Small intestine (tissue), 7 donors: ENCODE measurements around the gene HMGB1. TPM values are rescaled to one million over a fixed set of nuclear protein-coding genes. Genes with fewer than 3 reads are reported as not detected.
"Not testable (repeated sequence)": the region's sequence is repeated elsewhere in the genome, so short reads cannot be mapped to it uniquely, and the experiment has no call there.

Experiments used
- DNase-seq, 2 donors: peaks; one replicate each; pipeline versions ENCODE4 v3.0.0 to v3.0.0-alpha.2; 2013
- FAIRE-seq: peaks from 2 replicates; lab custom pipeline; 2012; peaks lifted over from hg19 to GRCh38; lab: Jason Lieb, UNC
- H3K27ac ChIP-seq, 3 donors: one replicate each; pipeline ENCODE4 v1.5.1; 2013; ENCODE audit warnings: low read length in 2 of 3, mild to moderate bottlenecking in 2 of 3, control low read depth in 1 of 3, inconsistent platforms in 1 of 3, low read depth in 1 of 3, moderate library complexity in 1 of 3
- H3K27me3 ChIP-seq, 3 donors: one replicate each; pipeline ENCODE4 v1.6.1; 2013; ENCODE audit warnings: low read length in 3 of 3, inconsistent platforms in 1 of 3; ENCODE audit not compliant: control insufficient read depth in 3 of 3, insufficient read depth in 3 of 3
- H3K36me3 ChIP-seq, 3 donors: one replicate each; pipeline ENCODE4 v1.6.1; 2013; ENCODE audit warnings: low read length in 3 of 3, inconsistent platforms in 1 of 3, low read depth in 1 of 3, mild to moderate bottlenecking in 1 of 3, moderate library complexity in 1 of 3; ENCODE audit not compliant: control insufficient read depth in 3 of 3, insufficient read depth in 2 of 3
- H3K4me1 ChIP-seq, 3 donors: one replicate each; pipeline ENCODE4 v1.6.1; 2013; ENCODE audit warnings: low read length in 2 of 3, inconsistent platforms in 1 of 3, low read depth in 1 of 3, mild to moderate bottlenecking in 1 of 3, moderate library complexity in 1 of 3; ENCODE audit not compliant: control insufficient read depth in 3 of 3, insufficient read depth in 2 of 3
- H3K4me3 ChIP-seq, 3 donors: one replicate each; pipeline ENCODE4 v1.5.1; 2013; ENCODE audit warnings: low read length in 3 of 3, control low read depth in 1 of 3, inconsistent platforms in 1 of 3, low read depth in 1 of 3, mild to moderate bottlenecking in 1 of 3, moderate library complexity in 1 of 3
- H3K9me3 ChIP-seq, 2 donors: one replicate each; pipeline ENCODE4 v1.6.1; 2013; ENCODE audit warnings: low read depth in 1 of 2, low read length in 1 of 2; ENCODE audit not compliant: control insufficient read depth in 2 of 2, insufficient read depth in 1 of 2
- WGBS, 3 donors: extraction: QIAGEN DNeasy Blood & Tissue Kit; methylation state at CpG; one replicate each; pipeline ENCODE4 v1.1.7; 2013; 5-methylcytosine and 5-hydroxymethylcytosine counted together
- polyA plus RNA-seq, 4 donors: library from polyadenylated mRNA; stranded (reverse) in 3 of 4; unstranded in 1 of 4; fragments of 200-250 nt in 3 of 4; fragments of 120-200 nt in 1 of 4; gene quantifications; one replicate each; pipeline versions ENCODE4 v1.2.1 to v1.2.3, GENCODE V29; 2013
- donor health status: healthy with polysubstance abuse.
- donor health status: control.
- donor health status: control.
- donor health status: Bipolar disorder and iron deficiency.
- donor health status: healthy.

Gene HMGB1
- polyA plus RNA-seq, 4 donors: 244 to 598 (median 374) TPM

DNA sequence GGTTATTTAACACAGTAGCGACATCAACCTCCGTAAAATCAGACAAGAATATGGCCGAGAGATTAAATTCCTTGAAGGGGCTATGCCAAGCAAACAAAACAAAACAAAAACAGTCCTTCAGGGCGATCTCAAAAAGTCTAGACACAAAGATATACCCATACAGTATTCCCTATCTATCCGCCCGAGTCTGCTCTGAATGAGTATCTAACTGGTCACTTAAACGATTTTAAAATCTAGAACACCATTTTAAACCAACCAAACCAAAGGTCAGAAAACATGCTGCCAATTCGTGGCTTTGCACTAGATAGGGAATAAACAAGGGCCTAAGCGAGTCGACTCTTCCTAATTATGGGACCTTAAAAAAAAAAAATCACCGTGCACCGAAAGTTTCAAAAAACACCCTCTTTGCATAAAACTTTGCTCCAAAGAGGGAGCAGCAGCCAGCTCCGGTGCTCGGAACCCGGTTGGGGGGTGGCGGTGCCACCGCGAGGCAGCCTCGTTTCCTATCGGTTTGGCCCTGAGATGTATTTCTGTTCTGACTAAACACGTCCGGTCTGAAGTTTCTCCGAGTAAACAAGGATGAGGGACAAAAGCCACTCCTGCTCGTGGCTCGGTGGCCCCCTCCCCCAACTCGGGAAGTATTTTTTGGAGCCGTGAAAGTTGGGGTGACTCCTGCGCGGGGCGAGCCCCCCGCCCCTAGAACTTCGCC lies 1.8 kb downstream of the HMGB1 start:
- Histone ChIP-seq H3K27ac (peak overlapping the region; percentile 94 to 100 (median 99)), H3K4me3 (peak overlapping the region; percentile 62 to 97 (median 95)), H3K9me3 (no peaks in the 10 kb centered on the region), H3K4me1 (peaks cover 0 to 15% (median 0%) of the 10 kb centered on the region in 3 donors), H3K36me3 (peaks cover 0 to 3% (median 0%) of the 10 kb centered on the region in 3 donors), H3K27me3 (no peaks in the 10 kb centered on the region)
- DNase-seq (peak; percentile 73 to 88), FAIRE-seq (no peak)
- 0 to 1% (median 1%) methylated on average over 31 to 32 of the region's 32 CpGs for WGBS, 3 donors

DNA sequence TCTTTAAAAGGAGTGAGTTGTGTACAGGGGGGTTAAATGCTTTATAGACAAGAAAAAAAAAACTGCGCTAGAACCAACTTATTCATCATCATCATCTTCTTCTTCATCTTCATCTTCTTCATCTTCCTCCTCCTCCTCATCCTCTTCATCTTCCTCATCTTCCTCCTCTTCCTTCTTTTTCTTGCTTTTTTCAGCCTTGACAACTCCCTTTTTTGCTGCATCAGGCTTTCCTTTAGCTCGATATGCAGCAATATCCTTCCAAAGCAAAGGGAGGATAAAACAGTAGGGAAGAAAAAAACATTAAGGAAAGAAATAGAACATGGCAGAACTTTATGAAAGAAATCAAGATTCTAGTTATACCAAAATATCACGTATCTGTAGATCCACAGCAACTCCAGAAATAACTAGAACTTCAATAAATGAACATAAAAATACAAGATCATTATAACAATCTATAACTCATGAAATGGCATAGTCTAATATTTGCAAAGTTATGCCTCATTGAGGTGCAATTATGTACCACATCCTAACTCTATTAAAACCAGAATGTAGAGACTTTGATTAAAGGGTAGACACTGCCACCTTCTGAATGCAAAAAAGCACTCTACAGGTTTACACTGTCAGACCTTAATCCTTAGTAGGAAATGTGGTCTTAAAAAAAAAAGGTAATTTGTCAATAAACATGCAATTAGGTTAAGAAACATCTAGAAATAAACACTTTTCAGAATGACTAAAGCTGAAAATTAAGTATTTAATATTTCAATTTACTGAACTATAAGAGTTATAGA lies 4.3 kb downstream of the HMGB1 start:
- DNase-seq: peak; percentile 47 to 49
- H3K9me3 ChIP-seq, H3K4me3 ChIP-seq, H3K36me3 ChIP-seq, H3K27me3 ChIP-seq, H3K27ac ChIP-seq: not testable (repeated sequence)
- 80 to 96% (median 88%) methylated on average over 3 of the region's 3 CpGs for WGBS, 3 donors
- FAIRE-seq: peak; percentile 86
- H3K4me1 ChIP-seq: peaks cover 0 to 14% (median 0%) of the 10 kb centered on the region in 3 donors

DNA sequence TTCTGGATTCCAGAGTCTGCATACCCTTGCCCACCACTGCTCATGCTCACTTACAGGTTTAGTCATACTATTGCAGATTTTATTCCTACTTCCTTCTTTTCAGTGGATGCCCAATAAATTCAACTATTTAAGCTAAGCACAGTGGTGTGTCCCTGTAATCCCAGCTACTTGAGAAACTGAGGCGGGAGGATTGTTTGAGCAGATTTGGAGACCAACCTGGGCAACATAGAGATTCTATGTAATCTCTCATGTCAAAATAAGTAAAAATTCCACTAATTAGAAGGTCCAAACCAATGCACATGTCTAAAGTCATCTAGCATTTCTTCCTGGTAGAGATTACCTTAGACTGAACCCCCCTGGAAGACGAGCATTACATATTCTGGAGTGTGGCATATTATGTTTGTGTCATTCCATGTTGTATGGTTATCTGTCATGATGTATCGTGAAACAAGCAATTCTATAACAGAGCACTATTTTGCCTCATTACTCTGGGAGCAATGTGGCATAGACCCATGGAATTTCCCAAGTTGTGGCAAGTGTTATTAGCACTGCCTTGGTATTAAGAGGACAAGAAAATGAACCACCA lies 8.3 kb downstream of the HMGB1 start:
- FAIRE-seq (no peak), DNase-seq (no peak)
- Histone ChIP-seq H3K9me3 (no peaks in the 10 kb centered on the region), H3K36me3 (peaks cover 0 to 3% (median 0%) of the 10 kb centered on the region in 3 donors), H3K4me1 (no peaks in the 10 kb centered on the region), H3K27ac (no peak overlapping the region), H3K4me3 (no peak overlapping the region), H3K27me3 (no peaks in the 10 kb centered on the region)
- WGBS, 3 donors: 62 to 95% (median 77%) methylated on average over 3 of the region's 3 CpGs

DNA sequence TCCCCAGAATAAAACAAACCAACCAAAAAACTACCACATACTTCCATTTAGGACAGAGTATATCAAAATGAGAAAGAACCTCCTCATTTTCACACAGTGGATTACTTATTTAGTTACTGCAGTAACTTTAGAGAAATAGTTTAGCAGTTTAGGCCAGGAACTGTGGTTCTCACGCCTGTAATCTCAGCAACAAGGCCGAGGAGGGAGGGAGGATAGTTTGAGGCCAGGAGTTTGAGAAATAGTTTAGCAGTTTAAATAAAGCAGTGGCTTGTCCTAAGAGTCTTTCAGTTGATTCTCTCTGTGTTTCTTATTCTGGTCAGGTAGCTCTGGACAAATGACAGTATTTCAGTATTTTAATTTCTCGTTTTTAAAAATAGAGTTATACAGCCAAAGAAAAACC lies 9.4 kb downstream of the HMGB1 start:
- FAIRE-seq (no peak), DNase-seq (no peak)

DNA sequence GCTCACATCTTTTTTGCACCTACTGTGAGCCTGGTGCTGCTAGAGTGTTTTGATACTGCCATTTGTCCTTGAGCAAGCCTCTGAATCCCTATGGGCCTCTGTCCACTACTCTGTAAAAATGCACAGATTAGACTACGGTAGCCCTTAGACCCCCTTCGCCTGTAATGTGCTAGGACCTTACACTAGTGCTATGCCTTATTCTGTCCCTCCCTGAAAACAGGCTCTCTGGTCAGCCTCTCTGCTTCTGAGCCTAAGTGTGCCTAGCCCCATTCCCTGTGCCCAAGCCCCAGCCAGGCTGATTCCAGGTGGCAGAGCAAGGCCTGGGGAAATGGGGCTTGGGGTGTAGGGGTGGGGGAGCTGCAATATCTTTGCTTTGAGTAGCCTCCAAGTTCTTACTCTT lies 10.7 kb downstream of the HMGB1 start:
- Histone ChIP-seq H3K36me3 (no peaks in the 10 kb centered on the region), H3K4me3 (no peak overlapping the region), H3K27ac (no peak overlapping the region), H3K4me1 (no peaks in the 10 kb centered on the region), H3K9me3 (no peaks in the 10 kb centered on the region), H3K27me3 (no peaks in the 10 kb centered on the region)
- 93 to 95% (median 93%) methylated on average over 2 of the region's 2 CpGs for whole genome bisulfite sequencing, 3 donors
- DNase-seq (no peak), FAIRE-seq (no peak)

More for the DNA sequence above, 9.4 kb downstream of the HMGB1 start:
- H3K27ac ChIP-seq: no peak overlapping the region
- WGBS, 3 donors: 55 to 75% (median 66%) methylated on average over 3 of the region's 3 CpGs
- no peaks in the 10 kb centered on the region for H3K9me3 ChIP-seq
- H3K4me1 ChIP-seq: no peaks in the 10 kb centered on the region
- H3K36me3 ChIP-seq: no peaks in the 10 kb centered on the region
- H3K27me3 ChIP-seq: no peaks in the 10 kb centered on the region
- H3K4me3 ChIP-seq: no peak overlapping the region

DNA sequence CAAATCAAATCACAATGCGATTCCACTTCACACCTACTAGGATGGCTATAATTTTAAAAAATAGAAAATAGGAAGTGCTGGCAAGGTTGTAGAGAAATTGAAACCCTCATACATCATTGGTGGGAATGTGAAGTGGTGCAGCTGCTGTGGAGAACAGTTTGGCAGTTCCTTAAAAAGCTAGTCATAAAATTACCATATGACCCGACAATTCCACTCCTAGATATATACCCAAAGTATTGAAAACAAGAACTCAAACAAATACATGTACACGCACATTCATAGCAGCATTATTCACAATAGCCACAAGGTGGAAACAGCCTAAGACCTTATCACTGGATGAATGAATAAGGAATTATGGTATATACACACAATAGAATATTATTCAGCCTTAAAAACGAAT lies 12.0 kb downstream of the HMGB1 start:
- H3K27ac ChIP-seq: no peak overlapping the region
- DNase-seq (no peak), FAIRE-seq (no peak)
- H3K27me3 ChIP-seq: no peaks in the 10 kb centered on the region
- H3K36me3 ChIP-seq: no peaks in the 10 kb centered on the region
- WGBS, 3 donors: 79 to 91% (median 81%) methylated on average over 4 of the region's 4 CpGs
- no peaks in the 10 kb centered on the region for H3K4me1 ChIP-seq
- no peak overlapping the region for H3K4me3 ChIP-seq
- H3K9me3 ChIP-seq: no peaks in the 10 kb centered on the region

DNA sequence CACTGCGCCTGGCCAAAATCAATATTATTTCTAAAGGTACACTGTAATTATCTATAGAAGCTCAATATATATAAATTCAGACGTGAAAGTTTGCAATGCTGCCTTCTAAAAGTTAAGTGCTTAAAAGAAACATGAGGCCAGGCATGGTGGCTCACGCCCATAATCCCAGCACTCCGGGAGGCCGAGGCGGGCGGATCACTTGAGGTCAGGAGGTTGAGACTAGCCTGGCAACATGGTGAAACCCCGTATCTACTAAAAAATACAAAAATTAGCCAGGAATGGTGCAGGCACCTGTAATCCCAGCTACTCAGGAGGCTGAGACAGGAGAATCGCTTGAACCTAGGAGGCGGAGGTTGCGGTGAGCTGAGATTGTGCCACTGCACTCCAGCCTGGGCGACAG lies 14.3 kb downstream of the HMGB1 start:
- 92 to 95% (median 94%) methylated on average over 12 of the region's 12 CpGs for WGBS, 3 donors
- H3K36me3 ChIP-seq, FAIRE-seq, H3K27me3 ChIP-seq, H3K4me1 ChIP-seq, H3K9me3 ChIP-seq, H3K4me3 ChIP-seq, H3K27ac ChIP-seq, DNase-seq: not testable (repeated sequence)

DNA sequence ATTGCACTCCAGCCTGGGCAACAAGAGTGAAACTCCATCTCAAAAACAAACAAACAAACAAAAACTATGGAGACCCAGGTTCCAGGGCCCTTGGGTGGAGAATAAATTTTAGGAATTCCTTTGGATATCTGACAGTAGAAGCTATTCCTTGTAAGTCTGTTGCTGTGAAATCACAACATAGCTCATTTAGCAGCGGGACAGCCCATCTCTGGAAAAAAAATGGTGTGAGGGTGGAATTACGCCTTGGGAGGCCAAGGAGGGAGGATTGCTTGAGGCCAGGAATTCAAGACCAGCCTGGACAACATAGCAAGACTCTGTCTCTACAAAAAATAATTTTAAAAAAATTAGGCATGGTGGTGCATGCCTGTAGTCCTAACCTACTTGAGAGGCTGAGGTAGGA lies 15.7 kb downstream of the HMGB1 start:
- no peaks in the 10 kb centered on the region for H3K27me3 ChIP-seq
- FAIRE-seq (no peak), DNase-seq (no peak)

More for the DNA sequence above, 15.7 kb downstream of the HMGB1 start:
- Histone ChIP-seq H3K27ac (no peak overlapping the region), H3K9me3 (no peaks in the 10 kb centered on the region), H3K4me1 (peaks cover 0 to 9% (median 0%) of the 10 kb centered on the region in 3 donors), H3K4me3 (no peak overlapping the region), H3K36me3 (no peaks in the 10 kb centered on the region)
- WGBS, 3 donors: 97 to 100% (median 97%) methylated on average over 2 of the region's 2 CpGs
